NCI-H510A treated with DMSO at 0.1 percent for 48 hours (cell line): Measurements from ENCODE around the gene AFP.

ENCODE experiments used
- DNase-seq: peaks from one replicate; lab custom pipeline; 2025; lab: John Stamatoyannopoulos, UW

The AFP gene

DNA sequence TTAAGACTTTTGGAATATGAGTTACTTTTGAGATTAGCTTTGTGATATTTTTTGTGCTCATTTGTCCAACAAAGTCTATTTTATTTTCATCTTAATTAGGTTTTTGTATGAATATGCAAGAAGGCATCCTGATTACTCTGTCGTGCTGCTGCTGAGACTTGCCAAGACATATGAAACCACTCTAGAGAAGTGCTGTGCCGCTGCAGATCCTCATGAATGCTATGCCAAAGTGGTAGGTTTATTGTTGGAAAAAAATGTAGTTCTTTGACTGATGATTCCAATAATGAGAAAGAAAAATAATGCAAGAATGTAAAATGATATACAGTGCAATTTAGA, 21.1 kb upstream of the AFP start:
- DNase-seq, result no peak

GRCh38 chr4:73415807-73416238, 20.2 kb upstream of the AFP start:
- no peak for DNase-seq

DNA sequence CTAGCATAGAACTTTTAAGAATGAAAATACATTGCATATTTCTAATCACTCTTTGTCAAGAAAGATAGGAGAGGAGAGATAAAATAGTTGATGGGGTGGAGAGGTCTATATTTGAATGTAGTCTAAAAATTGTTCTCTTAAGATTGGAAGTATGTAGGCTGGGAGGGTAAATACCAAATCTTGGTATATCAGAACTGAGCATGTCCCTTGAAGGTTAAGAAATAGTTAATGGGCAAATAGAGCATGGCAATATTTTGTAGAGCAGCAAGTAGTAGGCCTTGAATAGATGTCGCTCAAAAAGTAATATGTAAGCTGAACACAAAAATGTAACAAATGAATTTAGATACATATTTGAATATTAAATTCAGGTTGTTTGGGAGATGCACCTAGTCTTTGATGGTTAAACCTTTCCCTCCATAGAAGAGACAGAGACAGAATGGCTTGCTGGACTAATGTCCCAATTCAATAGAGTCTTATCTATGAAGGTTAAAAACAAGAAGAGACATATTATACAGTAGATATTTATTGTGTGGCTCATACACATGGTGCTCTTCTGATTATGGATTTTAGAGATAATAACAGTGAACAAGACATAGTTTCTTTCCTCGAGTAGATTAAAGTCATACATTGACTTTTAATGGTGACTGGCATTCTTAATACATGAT, 19.5 kb upstream of the AFP start:
- DNase-seq, result no peak

DNA sequence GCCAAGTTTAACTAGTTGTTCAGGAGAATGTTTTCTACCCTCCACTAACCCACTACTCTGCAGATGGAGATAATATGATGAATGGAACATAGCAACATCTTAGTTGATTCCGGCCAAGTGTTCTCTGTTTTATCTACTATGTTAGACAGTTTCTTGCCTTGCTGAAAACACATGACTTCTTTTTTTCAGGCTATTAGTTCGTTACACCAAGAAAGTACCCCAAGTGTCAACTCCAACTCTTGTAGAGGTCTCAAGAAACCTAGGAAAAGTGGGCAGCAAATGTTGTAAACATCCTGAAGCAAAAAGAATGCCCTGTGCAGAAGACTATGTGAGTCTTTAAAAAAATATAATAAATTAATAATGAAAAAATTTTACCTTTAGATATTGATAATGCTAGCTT, 18.7 kb upstream of the AFP start:
- no peak for DNase-seq

GRCh38 chr4:73417973-73418372, 18.0 kb upstream of the AFP start:
- DNase-seq, result no peak

DNA sequence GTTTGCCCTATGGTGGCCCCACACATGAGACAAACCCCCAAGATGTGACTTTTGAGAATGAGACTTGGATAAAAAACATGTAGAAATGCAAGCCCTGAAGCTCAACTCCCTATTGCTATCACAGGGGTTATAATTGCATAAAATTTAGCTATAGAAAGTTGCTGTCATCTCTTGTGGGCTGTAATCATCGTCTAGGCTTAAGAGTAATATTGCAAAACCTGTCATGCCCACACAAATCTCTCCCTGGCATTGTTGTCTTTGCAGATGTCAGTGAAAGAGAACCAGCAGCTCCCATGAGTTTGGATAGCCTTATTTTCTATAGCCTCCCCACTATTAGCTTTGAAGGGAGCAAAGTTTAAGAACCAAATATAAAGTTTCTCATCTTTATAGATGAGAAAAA, 17.3 kb upstream of the AFP start:
- DNase-seq, result no peak

DNA sequence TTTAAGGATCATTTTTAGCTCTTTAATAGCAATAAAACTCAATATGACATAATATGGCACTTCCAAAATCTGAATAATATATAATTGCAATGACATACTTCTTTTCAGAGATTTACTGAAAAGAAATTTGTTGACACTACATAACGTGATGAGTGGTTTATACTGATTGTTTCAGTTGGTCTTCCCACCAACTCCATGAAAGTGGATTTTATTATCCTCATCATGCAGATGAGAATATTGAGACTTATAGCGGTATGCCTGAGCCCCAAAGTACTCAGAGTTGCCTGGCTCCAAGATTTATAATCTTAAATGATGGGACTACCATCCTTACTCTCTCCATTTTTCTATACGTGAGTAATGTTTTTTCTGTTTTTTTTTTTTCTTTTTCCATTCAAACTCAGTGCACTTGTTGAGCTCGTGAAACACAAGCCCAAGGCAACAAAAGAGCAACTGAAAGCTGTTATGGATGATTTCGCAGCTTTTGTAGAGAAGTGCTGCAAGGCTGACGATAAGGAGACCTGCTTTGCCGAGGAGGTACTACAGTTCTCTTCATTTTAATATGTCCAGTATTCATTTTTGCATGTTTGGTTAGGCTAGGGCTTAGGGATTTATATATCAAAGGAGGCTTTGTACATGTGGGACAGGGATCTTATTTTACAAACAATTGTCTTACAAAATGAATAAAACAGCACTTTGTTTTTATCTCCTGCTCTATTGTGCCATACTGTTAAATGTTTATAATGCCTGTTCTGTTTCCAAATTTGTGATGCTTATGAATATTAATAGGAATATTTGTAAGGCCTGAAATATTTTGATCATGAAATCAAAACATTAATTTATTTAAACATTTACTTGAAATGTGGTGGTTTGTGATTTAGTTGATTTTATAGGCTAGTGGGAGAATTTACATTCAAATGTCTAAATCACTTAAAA, 16.6 kb upstream of the AFP start:
- no peak for DNase-seq

DNA sequence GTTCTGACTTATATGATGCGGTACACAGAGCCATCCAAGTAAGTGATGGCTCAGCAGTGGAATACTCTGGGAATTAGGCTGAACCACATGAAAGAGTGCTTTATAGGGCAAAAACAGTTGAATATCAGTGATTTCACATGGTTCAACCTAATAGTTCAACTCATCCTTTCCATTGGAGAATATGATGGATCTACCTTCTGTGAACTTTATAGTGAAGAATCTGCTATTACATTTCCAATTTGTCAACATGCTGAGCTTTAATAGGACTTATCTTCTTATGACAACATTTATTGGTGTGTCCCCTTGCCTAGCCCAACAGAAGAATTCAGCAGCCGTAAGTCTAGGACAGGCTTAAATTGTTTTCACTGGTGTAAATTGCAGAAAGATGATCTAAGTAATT, 15.4 kb upstream of the AFP start:
- DNase-seq, result no peak

- no peak for DNase-seq
Observed at GRCh38 chr4:73421708-73422457, 14.1 kb upstream of the AFP start.

- DNase-seq, result no peak
Observed at GRCh38 chr4:73422458-73422752, 13.6 kb upstream of the AFP start.

- DNase-seq, result no peak
Observed at GRCh38 chr4:73423184-73423583, 12.8 kb upstream of the AFP start.

- no peak for DNase-seq
Observed at GRCh38 chr4:73426666-73427065, 9.4 kb upstream of the AFP start.

GRCh38 chr4:73429118-73429517, 6.9 kb upstream of the AFP start:
- no peak for DNase-seq

- DNase-seq, result no peak
Observed at GRCh38 chr4:73429826-73430587, 6.0 kb upstream of the AFP start.

- no peak for DNase-seq
Observed at GRCh38 chr4:73431813-73432168, 4.2 kb upstream of the AFP start.

DNA sequence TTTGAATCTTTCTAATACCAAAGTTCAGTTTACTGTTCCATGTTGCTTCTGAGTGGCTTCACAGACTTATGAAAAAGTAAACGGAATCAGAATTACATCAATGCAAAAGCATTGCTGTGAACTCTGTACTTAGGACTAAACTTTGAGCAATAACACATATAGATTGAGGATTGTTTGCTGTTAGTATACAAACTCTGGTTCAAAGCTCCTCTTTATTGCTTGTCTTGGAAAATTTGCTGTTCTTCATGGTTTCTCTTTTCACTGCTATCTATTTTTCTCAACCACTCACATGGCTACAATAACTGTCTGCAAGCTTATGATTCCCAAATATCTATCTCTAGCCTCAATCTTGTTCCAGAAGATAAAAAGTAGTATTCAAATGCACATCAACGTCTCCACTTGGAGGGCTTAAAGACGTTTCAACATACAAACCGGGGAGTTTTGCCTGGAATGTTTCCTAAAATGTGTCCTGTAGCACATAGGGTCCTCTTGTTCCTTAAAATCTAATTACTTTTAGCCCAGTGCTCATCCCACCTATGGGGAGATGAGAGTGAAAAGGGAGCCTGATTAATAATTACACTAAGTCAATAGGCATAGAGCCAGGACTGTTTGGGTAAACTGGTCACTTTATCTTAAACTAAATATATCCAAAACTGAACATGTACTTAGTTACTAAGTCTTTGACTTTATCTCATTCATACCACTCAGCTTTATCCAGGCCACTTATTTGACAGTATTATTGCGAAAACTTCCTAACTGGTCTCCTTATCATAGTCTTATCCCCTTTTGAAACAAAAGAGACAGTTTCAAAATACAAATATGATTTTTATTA, 3.6 kb upstream of the AFP start:
- DNase-seq, result no peak

DNA sequence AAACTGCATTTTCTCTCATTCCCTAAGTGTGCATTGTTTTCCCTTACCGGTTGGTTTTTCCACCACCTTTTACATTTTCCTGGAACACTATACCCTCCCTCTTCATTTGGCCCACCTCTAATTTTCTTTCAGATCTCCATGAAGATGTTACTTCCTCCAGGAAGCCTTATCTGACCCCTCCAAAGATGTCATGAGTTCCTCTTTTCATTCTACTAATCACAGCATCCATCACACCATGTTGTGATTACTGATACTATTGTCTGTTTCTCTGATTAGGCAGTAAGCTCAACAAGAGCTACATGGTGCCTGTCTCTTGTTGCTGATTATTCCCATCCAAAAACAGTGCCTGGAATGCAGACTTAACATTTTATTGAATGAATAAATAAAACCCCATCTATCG, 2.9 kb upstream of the AFP start:
- no peak for DNase-seq

GRCh38 chr4:73434311-73434710, 1.7 kb upstream of the AFP start:
- no peak for DNase-seq

- DNase-seq, result no peak
Observed at GRCh38 chr4:73436674-73437557, 895 bp downstream of the AFP start.

DNA sequence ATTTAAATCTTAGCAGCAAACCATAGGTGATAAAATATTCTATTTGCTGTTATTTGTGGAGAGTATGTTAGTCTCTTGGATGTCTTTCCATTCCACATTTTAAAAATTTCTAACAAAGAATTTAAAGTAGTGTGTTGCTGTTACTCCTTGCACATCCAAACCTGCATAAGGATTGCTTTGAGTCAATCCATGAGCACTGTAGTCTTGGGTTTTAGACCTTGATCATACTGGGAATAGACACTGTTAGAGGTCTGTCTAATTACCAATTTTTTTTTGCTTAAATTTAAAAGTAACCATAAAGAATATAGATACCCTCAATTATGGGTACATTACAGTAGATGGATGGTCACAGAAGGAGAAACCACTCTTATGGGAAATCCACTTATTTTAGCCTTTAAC, 1.5 kb downstream of the AFP start:
- no peak for DNase-seq

DNA sequence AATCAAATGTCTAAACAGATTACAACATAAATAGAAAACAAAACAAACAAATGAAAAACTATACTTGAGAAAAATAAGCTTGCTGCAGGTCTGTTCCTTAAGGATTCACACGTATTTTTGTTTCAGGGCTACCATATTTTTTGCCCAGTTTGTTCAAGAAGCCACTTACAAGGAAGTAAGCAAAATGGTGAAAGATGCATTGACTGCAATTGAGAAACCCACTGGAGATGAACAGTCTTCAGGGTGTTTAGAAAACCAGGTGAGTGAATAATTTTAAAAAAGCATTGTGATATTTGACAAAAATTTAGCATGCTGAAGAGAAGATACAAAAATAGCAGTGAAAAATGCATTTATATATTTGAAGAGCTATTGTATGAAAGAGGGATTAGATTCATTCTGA, 2.0 kb downstream of the AFP start:
- DNase-seq, result no peak
